ENCODE measurements around the gene HSD11B2.

HSD11B2 gene

DNA sequence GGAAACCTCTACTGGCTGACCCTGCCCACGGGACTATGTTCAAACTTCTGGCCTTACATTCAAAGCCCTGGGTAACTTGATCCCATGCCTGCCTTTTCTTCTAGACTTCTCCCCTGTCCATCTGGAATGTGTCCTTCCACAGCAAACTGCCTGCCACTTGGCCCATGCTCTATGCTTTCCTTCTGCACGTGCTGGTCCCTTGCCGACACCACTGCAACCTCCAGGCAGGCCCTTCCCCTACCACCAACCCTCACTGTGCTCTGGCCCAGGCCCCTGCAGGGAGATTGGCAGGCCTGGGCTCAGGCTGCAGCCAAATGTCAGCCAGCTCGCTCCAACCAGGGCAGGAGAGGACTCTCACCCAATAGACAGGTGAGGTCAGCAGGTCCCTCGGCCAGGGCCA lies 11.0 kb downstream of the HSD11B2 start:
- TF ChIP-seq SIN3A (IDR thresholded peaks at IDR 0.05; ENCODE audit: borderline replicate concordance, insufficient read depth, low read length) (no peak), TAF1 (IDR thresholded peaks at IDR 0.05; ENCODE audit: borderline replicate concordance, insufficient read depth, low read length) (no peak), POLR2AphosphoS5 (IDR thresholded peaks at IDR 0.05; ENCODE audit: low read depth, low read length) (no peak), FOXP2 (optimal IDR thresholded peaks at IDR 0.05; ENCODE audit: borderline replicate concordance, extremely low read depth, extremely low read length, insufficient read depth) (no peak)
- TF ChIP-seq, protein P1, sequence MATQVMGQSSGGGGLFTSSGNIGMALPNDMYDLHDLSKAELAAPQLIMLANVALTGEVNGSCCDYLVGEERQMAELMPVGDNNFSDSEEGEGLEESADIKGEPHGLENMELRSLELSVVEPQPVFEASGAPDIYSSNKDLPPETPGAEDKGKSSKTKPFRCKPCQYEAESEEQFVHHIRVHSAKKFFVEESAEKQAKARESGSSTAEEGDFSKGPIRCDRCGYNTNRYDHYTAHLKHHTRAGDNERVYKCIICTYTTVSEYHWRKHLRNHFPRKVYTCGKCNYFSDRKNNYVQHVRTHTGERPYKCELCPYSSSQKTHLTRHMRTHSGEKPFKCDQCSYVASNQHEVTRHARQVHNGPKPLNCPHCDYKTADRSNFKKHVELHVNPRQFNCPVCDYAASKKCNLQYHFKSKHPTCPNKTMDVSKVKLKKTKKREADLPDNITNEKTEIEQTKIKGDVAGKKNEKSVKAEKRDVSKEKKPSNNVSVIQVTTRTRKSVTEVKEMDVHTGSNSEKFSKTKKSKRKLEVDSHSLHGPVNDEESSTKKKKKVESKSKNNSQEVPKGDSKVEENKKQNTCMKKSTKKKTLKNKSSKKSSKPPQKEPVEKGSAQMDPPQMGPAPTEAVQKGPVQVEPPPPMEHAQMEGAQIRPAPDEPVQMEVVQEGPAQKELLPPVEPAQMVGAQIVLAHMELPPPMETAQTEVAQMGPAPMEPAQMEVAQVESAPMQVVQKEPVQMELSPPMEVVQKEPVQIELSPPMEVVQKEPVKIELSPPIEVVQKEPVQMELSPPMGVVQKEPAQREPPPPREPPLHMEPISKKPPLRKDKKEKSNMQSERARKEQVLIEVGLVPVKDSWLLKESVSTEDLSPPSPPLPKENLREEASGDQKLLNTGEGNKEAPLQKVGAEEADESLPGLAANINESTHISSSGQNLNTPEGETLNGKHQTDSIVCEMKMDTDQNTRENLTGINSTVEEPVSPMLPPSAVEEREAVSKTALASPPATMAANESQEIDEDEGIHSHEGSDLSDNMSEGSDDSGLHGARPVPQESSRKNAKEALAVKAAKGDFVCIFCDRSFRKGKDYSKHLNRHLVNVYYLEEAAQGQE (IDR thresholded peaks at IDR 0.05; ENCODE audit: insufficient read depth in 1 of 2, low read depth in 2 of 2, low read length in 2 of 2), result no peak

DNA sequence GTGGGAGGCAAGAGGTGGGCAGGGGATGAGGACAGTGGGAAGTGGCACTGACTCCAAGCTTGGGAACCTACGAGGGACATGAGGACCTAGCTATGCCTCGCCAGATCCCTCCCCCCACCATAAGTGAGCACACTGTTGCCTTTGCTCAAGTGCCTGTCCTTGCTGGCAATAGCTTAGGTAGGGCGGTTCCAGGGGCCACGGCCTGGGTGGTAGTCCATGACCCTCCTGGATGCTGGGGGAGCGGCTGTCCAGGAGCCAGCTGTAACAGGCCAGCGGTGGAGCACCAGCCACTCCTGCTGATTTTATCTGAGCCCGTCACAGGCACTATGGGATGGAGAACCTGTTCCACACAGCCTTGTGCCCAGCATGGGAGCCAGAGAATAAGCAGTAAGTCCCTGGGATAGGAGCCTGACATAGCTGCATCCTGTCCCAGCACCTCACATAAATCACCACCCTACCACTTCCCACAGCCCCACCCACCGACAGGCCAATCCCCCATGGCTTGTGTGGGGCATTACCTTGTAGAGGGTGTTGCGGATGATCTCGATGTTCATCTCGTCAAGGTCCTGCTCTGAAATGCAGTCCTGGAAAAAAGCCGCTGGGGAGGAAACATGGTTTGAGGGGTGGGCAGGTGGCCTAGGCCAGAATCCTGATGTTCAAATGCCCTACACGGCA lies 11.8 kb downstream of the HSD11B2 start:
- TF ChIP-seq TAF1 (IDR thresholded peaks at IDR 0.05; ENCODE audit: borderline replicate concordance, insufficient read depth, low read length) (no peak), FOXP2 (optimal IDR thresholded peaks at IDR 0.05; ENCODE audit: borderline replicate concordance, extremely low read depth, extremely low read length, insufficient read depth) (no peak), SIN3A (IDR thresholded peaks at IDR 0.05; ENCODE audit: borderline replicate concordance, insufficient read depth, low read length) (no peak), POLR2AphosphoS5 (IDR thresholded peaks at IDR 0.05; ENCODE audit: low read depth, low read length) (no peak)
- TF ChIP-seq, protein P1 (IDR thresholded peaks at IDR 0.05; ENCODE audit: insufficient read depth in 1 of 2, low read depth in 2 of 2, low read length in 2 of 2), result no peak

DNA sequence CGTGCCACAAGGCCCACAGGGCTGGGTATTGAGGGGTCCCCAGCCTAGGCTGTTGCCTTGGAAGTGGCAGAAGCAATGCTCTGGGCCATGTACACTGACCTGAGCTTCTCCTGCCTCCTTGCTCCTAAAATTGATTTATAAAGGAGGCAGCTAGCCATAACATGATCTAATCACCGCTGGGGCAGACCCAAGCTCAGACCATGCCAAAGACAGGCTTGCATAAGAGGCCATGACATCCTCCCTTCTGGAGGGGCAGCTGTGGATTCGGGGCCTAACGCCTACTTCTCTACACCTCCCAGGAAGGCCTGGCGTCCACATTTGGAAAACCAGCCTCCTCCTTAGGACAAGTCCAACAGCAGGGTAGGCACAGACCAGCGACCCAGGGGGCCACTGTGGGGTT lies 12.3 kb downstream of the HSD11B2 start:
- no peak for TF ChIP-seq TAF1 (IDR thresholded peaks at IDR 0.05; ENCODE audit: borderline replicate concordance, insufficient read depth, low read length)
- TF ChIP-seq, protein P1 (IDR thresholded peaks at IDR 0.05; ENCODE audit: insufficient read depth in 1 of 2, low read depth in 2 of 2, low read length in 2 of 2), result no peak
- no peak for TF ChIP-seq POLR2AphosphoS5 (IDR thresholded peaks at IDR 0.05; ENCODE audit: low read depth, low read length)
- no peak for TF ChIP-seq FOXP2 (optimal IDR thresholded peaks at IDR 0.05; ENCODE audit: borderline replicate concordance, extremely low read depth, extremely low read length, insufficient read depth)
- TF ChIP-seq SIN3A (IDR thresholded peaks at IDR 0.05; ENCODE audit: borderline replicate concordance, insufficient read depth, low read length), result no peak

DNA sequence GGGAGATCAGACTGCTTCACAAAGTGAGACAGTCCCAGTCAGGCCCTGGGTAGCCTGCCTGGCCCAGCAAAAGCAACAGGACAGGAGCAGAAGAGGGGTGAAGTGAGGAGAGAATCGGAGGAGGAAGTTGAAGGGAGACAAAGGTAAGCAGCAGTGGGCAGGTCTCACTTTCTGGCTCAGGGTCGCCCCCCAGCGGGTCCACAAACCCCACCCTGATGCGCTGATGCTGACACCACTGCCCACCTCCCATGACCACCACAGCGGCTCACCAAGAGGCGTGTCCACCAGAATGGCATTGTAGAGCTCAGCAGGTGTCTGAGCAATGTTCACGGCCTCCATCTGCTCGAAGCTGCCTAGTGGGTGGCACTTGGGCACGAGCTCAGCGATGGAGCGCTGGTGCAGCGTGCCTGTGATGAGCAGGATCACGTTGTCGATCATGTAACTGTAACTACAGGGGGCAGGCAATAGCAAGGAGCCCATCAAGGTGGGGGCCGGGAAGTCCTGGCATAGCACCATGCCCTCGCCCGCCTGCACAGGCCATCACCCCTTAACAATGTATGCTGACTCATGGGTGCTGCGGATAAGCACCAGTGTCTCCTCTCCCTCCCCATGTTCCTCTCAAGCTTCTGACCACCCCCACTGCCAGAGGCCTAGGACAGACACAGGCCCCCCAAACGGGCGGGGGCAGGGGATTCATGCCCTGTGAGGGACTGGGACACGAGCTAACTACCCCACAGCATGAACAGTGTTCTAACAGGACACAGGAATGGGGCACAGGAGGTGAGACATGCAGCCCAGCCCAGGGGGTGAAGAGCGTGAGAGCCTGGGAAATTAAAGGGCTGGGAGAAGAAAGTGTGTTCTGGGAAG lies 13.6 kb downstream of the HSD11B2 start:
- TF ChIP-seq TAF1 (IDR thresholded peaks at IDR 0.05; ENCODE audit: borderline replicate concordance, insufficient read depth, low read length), result no peak
- no peak for TF ChIP-seq SIN3A (IDR thresholded peaks at IDR 0.05; ENCODE audit: borderline replicate concordance, insufficient read depth, low read length)
- TF ChIP-seq, protein P1 (IDR thresholded peaks at IDR 0.05; ENCODE audit: insufficient read depth in 1 of 2, low read depth in 2 of 2, low read length in 2 of 2), result no peak
- no peak for TF ChIP-seq FOXP2 (optimal IDR thresholded peaks at IDR 0.05; ENCODE audit: borderline replicate concordance, extremely low read depth, extremely low read length, insufficient read depth)

All from PFSK-1 (cell line).